ENCODE measurements around the gene KCND1. TPM values are rescaled to one million over a fixed set of nuclear protein-coding genes. Genes with fewer than 3 reads are reported as not detected.

KCND1 gene
- total RNA-seq, 4 donors from 2014 or later = 1.9 to 11.3 (median 3.7) TPM

DNA sequence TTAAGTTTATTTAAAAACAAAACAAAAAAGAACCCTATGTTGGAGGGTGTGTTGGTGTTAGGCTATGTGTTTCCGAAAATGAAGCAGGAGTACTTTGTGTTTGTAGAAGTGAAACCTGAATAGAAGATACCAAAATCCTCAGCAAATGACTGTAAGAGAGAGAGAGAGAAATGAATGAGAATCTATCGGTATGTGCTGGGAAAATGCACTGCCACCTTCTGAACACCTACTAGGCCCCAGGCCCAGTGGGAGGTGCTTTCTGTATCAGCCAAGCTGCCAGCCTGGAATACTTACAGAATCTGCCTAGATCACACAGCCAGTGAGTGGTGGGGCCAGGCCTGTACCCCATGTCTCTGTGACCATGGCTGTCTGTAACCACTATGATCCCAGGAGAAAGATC lies 37.9 kb downstream of the KCND1 start:
- DNase-seq (ENCODE audit: low spot score) = no peak
- ATAC-seq (ENCODE audit: low FRiP score) = no peak
- no peak for TF ChIP-seq CTCF (IDR thresholded peaks at IDR 0.05)

- DNase-seq (ENCODE audit: low spot score) = no peak
- no peak for TF ChIP-seq CTCF (IDR thresholded peaks at IDR 0.05)
- no peak for ATAC-seq (ENCODE audit: low FRiP score)
These were observed 43.8 kb downstream of the KCND1 start for GRCh38 chrX:48927736-48928382.

DNA sequence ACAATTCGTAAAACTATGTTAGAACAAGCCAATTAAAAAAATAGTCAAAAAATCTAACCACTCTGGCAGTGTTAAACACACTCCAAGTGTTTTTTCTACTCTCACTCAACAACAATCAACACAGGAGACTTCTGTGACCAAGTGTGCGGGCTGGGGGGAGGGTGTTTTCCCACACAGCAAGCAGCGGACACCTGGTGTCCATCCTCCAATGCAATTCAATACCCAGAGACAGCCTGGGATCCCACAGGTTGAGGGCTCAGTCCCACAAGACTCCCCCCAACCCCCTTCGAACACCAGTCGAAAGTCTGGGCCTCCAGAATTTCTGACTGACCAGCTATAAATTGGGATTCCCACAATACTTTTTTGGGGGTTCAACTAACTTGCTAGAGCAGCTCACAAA lies 44.5 kb downstream of the KCND1 start:
- ATAC-seq (ENCODE audit: low FRiP score) = no peak
- DNase-seq (ENCODE audit: low spot score) = no peak
- TF ChIP-seq CTCF (IDR thresholded peaks at IDR 0.05) = no peak

- no peak for DNase-seq (ENCODE audit: low spot score)
- ATAC-seq (ENCODE audit: low FRiP score) = no peak
- TF ChIP-seq CTCF (IDR thresholded peaks at IDR 0.05) = no peak
These were observed 47.4 kb downstream of the KCND1 start for GRCh38 chrX:48924270-48924669.

DNA sequence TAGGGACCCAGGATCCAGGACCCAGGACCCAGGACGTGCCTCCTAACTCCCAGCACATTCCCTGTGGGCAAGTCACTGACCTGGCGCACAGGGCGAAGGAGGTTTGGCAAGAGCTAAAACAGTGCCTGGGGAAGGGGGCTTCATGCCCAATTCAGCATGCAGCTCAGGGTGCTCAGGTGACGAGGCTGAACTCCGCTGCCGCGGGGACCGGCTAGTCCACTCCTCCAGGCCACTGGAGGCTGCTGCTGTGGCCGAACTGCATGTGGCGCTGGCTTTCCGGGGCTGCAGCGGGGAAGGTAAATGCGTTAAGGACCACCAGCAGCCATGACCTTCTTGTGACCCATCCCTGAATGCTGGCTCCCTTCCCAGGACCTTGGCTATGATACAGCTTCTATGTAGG lies 47.9 kb downstream of the KCND1 start:
- no peak for DNase-seq (ENCODE audit: low spot score)
- no peak for TF ChIP-seq CTCF (IDR thresholded peaks at IDR 0.05)
- ATAC-seq (ENCODE audit: low FRiP score) = no peak

GRCh38 chrX:48920718-48921104 lies 50.9 kb downstream of the KCND1 start:
- ATAC-seq (ENCODE audit: low FRiP score) (no peak), DNase-seq (ENCODE audit: low spot score) (no peak)
- TF ChIP-seq CTCF (IDR thresholded peaks at IDR 0.05) = no peak

- TF ChIP-seq CTCF (IDR thresholded peaks at IDR 0.05) = no peak
- DNase-seq (ENCODE audit: low spot score) = no peak
- ATAC-seq (ENCODE audit: low FRiP score) = no peak
These were observed 51.5 kb downstream of the KCND1 start for GRCh38 chrX:48919947-48920717.
